A673 (cell line): ENCODE measurements around the gene TRAF7.

Experiments used
- CTCF ChIP-seq: fragments of 300-800, 200-600 bp; sonication (generic); conservative IDR thresholded peaks from 2 replicates; pipeline ENCODE4 v1.5.1; 2017; ENCODE audit warnings: low read depth, mild to moderate bottlenecking, antibody characterized with exemption, low read length, moderate library complexity, mixed read lengths
- EZH2 ChIP-seq: fragments of 200-600 bp; sonication (generic); IDR thresholded peaks from 2 replicates; pipeline ENCODE4 v1.6.1; 2017; ENCODE audit warnings: borderline replicate concordance, low read depth, mild to moderate bottlenecking, mixed read lengths, antibody characterized with exemption, low read length; ENCODE audit not compliant: poor library complexity, severe bottlenecking

GRCh38 chr16:2170587-2171435 lies 15.2 kb downstream of the TRAF7 start:
- no peak for TF ChIP-seq CTCF
- TF ChIP-seq EZH2: no peak
